ENCODE results near the gene TNIP1. TPM values are rescaled to one million over a fixed set of nuclear protein-coding genes. Genes with fewer than 3 reads are reported as not detected.

TNIP1 gene
- polyA plus RNA-seq, 1 of the 3 experiments (the other 2 are of a cell fraction) = 46.2 TPM

GRCh38 chr5:151115272-151115905 is 34.6 kb upstream of the TNIP1 start (continued):
- TF ChIP-seq, protein P1, sequence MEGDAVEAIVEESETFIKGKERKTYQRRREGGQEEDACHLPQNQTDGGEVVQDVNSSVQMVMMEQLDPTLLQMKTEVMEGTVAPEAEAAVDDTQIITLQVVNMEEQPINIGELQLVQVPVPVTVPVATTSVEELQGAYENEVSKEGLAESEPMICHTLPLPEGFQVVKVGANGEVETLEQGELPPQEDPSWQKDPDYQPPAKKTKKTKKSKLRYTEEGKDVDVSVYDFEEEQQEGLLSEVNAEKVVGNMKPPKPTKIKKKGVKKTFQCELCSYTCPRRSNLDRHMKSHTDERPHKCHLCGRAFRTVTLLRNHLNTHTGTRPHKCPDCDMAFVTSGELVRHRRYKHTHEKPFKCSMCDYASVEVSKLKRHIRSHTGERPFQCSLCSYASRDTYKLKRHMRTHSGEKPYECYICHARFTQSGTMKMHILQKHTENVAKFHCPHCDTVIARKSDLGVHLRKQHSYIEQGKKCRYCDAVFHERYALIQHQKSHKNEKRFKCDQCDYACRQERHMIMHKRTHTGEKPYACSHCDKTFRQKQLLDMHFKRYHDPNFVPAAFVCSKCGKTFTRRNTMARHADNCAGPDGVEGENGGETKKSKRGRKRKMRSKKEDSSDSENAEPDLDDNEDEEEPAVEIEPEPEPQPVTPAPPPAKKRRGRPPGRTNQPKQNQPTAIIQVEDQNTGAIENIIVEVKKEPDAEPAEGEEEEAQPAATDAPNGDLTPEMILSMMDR (IDR thresholded peaks at IDR 0.05) = peak; percentile 97
- TF ChIP-seq JUND (IDR thresholded peaks at IDR 0.05) (no peak), TAF1 (IDR thresholded peaks at IDR 0.05; ENCODE audit: borderline replicate concordance, low read depth, low read length) (no peak), RCOR1 (IDR thresholded peaks at IDR 0.05; ENCODE audit: low read length) (no peak), EZH2phosphoT487 (IDR thresholded peaks at IDR 0.05; ENCODE audit: borderline replicate concordance, low read depth) (no peak)

GRCh38 chr5:151113651-151114050 is 32.8 kb upstream of the TNIP1 start:
- DNase-seq = no peak
- Histone ChIP-seq H3K27me3 (ENCODE audit: insufficient read depth) (no peaks in the 10 kb centered on the region), H3K79me2 (ENCODE audit: insufficient read depth) (no peaks in the 10 kb centered on the region), H2AFZ (ENCODE audit: low read depth) (no peak overlapping the region), H3F3A (replicated peaks; ENCODE audit: insufficient read depth) (peaks cover 7% of the 10 kb centered on the region), H3K4me2 (no peak overlapping the region), H3K9me2 (no peaks in the 10 kb centered on the region), H3K9me3 (no peaks in the 10 kb centered on the region), H3K9ac (no peak overlapping the region), H4K20me1 (ENCODE audit: insufficient read depth) (no peaks in the 10 kb centered on the region), H3K27ac (ENCODE audit: low read depth in 2 of 2, low read length in 1 of 2) (no peak overlapping the region), H3K36me3 (replicated peaks in 1 of 2; ENCODE audit: control insufficient read depth in 1 of 2, insufficient read depth in 2 of 2, low read length in 1 of 2) (peaks cover 25 to 30% of the 10 kb centered on the region in 2 experiments), H3K4me1 (ENCODE audit: control insufficient read depth in 1 of 2, insufficient read depth in 2 of 2, low read depth in 1 of 2, low read length in 1 of 2) (peaks cover 0 to under 1% of the 10 kb centered on the region in 2 experiments; a peak in 1 of 4 replicates), H3K4me3 (ENCODE audit: low read depth in 2 of 2, low read length in 1 of 2) (no peak overlapping the region)
- TF ChIP-seq TCF12 (IDR thresholded peaks at IDR 0.05) = no peak
- no peak for TF ChIP-seq FOXM1 (IDR thresholded peaks at IDR 0.05; ENCODE audit: low read depth)
- no peak for TF ChIP-seq IRF3 (IDR thresholded peaks at IDR 0.05; ENCODE audit: low read depth, low read length)
- no peak for TF ChIP-seq PBX3 (IDR thresholded peaks at IDR 0.05)
- no peak for TF ChIP-seq MEF2A (IDR thresholded peaks at IDR 0.05; ENCODE audit: borderline replicate concordance, low read depth)
- no peak for TF ChIP-seq NFIC (IDR thresholded peaks at IDR 0.05; ENCODE audit: borderline replicate concordance)
- TF ChIP-seq EZH2phosphoT487 (IDR thresholded peaks at IDR 0.05; ENCODE audit: borderline replicate concordance, low read depth) = no peak
- TF ChIP-seq, protein P2, sequence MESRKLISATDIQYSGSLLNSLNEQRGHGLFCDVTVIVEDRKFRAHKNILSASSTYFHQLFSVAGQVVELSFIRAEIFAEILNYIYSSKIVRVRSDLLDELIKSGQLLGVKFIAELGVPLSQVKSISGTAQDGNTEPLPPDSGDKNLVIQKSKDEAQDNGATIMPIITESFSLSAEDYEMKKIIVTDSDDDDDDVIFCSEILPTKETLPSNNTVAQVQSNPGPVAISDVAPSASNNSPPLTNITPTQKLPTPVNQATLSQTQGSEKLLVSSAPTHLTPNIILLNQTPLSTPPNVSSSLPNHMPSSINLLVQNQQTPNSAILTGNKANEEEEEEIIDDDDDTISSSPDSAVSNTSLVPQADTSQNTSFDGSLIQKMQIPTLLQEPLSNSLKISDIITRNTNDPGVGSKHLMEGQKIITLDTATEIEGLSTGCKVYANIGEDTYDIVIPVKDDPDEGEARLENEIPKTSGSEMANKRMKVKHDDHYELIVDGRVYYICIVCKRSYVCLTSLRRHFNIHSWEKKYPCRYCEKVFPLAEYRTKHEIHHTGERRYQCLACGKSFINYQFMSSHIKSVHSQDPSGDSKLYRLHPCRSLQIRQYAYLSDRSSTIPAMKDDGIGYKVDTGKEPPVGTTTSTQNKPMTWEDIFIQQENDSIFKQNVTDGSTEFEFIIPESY (IDR thresholded peaks at IDR 0.05; ENCODE audit: borderline replicate concordance, low read depth) = no peak
- POLR2A ChIA-PET = no interaction called here
- WGBS (ENCODE audit: low lambda C conversion rate) = 74% methylated on average over 3 of the region's 3 CpGs
- CTCF ChIA-PET = interaction anchor here (1.7 to 16.3 kb wide), 6 partner anchors 15 to 112 kb away, joined by 7 to 441 read pairs (median 76); no protein-coding TSS in a partner anchor

All from SK-N-SH (cell line).